Common myeloid progenitor, CD34-positive (primary cell): ENCODE measurements around the gene MGST3.
"Not testable (repeated sequence)": the region's sequence is repeated elsewhere in the genome, so short reads cannot be mapped to it uniquely, and the experiment has no call there.

Source experiments
- CTCF ChIA-PET: fragments of 350-600 bp; sonication (Branson Sonifier 250); formaldehyde crosslinking; loops from one replicate; lab custom pipeline; 2021; ENCODE audit warnings: antibody characterized with exemption; lab: Charles Lee
- POLR2A ChIA-PET: fragments of 350-600 bp; sonication (Branson Sonifier 250); formaldehyde crosslinking; loops from one replicate; lab custom pipeline; 2021; ENCODE audit warnings: antibody characterized with exemption; lab: Charles Lee
- DNase-seq, 3 donors: peaks; one replicate each; pipeline versions ENCODE4 v3.0.0 to v3.0.0-alpha.2; 2013
- H3K27ac ChIP-seq, 2 experiments: 1 replicate in 1 of 2; 2 replicates in 1 of 2; pipeline ENCODE4 v1.7.0; 2013; ENCODE audit warnings: inconsistent platforms in 2 of 2, low read length in 2 of 2, mild to moderate bottlenecking in 2 of 2, low read depth in 1 of 2, moderate library complexity in 1 of 2; ENCODE audit not compliant: severe bottlenecking in 2 of 2, insufficient read depth in 1 of 2, poor library complexity in 1 of 2
- H3K27me3 ChIP-seq, 5 experiments: replicated peaks in 2 of 5; 1 replicate in 3 of 5; 2 replicates in 2 of 5; pipeline versions ENCODE4 v1.6.1 to v1.7.0; 2013; ENCODE audit warnings: low read length in 4 of 5, mild to moderate bottlenecking in 2 of 5, moderate library complexity in 2 of 5, inconsistent platforms in 1 of 5; ENCODE audit not compliant: insufficient read depth in 5 of 5, control insufficient read depth in 4 of 5
- H3K36me3 ChIP-seq, 4 experiments: 1 replicate in 2 of 4; 2 replicates in 2 of 4; pipeline versions ENCODE4 v1.6.1 to v1.7.0; 2013; ENCODE audit warnings: low read length in 3 of 4, control low read depth in 1 of 4, mild to moderate bottlenecking in 1 of 4; ENCODE audit not compliant: control insufficient read depth in 4 of 4, insufficient read depth in 4 of 4
- H3K4me1 ChIP-seq, 4 experiments: 1 replicate in 3 of 4; 2 replicates in 1 of 4; pipeline versions ENCODE4 v1.6.1 to v1.7.1; 2013; ENCODE audit warnings: low read length in 3 of 4, mild to moderate bottlenecking in 3 of 4, control low read depth in 1 of 4, inconsistent platforms in 1 of 4, moderate library complexity in 1 of 4; ENCODE audit not compliant: control insufficient read depth in 4 of 4, insufficient read depth in 4 of 4; ENCODE audit errors: control extremely low read depth in 1 of 4
- H3K4me3 ChIP-seq, 7 experiments: 1 replicate in 4 of 7; 2 replicates in 3 of 7; pipeline versions ENCODE4 v1.5.1 to v1.7.0; 2013; ENCODE audit warnings: mild to moderate bottlenecking in 7 of 7, low read length in 6 of 7, moderate library complexity in 6 of 7, inconsistent platforms in 2 of 7, low read depth in 2 of 7, control low read depth in 1 of 7; ENCODE audit not compliant: insufficient read depth in 4 of 7, control insufficient read depth in 1 of 7; ENCODE audit errors: extremely low read depth in 1 of 7
- H3K9me3 ChIP-seq, 5 experiments: 1 replicate in 4 of 5; 2 replicates in 1 of 5; pipeline versions ENCODE4 v1.6.1 to v1.7.1; 2013; ENCODE audit warnings: low read length in 4 of 5, mild to moderate bottlenecking in 2 of 5, inconsistent platforms in 1 of 5, low read depth in 1 of 5, moderate library complexity in 1 of 5; ENCODE audit not compliant: control insufficient read depth in 4 of 5, insufficient read depth in 2 of 5; ENCODE audit errors: control extremely low read depth in 1 of 5
- WGBS: methylation state at CpG from one replicate; pipeline ENCODE4 v1.1.5; 2013; ENCODE audit not compliant: insufficient coverage; 5-methylcytosine and 5-hydroxymethylcytosine counted together

MGST3 gene

DNA sequence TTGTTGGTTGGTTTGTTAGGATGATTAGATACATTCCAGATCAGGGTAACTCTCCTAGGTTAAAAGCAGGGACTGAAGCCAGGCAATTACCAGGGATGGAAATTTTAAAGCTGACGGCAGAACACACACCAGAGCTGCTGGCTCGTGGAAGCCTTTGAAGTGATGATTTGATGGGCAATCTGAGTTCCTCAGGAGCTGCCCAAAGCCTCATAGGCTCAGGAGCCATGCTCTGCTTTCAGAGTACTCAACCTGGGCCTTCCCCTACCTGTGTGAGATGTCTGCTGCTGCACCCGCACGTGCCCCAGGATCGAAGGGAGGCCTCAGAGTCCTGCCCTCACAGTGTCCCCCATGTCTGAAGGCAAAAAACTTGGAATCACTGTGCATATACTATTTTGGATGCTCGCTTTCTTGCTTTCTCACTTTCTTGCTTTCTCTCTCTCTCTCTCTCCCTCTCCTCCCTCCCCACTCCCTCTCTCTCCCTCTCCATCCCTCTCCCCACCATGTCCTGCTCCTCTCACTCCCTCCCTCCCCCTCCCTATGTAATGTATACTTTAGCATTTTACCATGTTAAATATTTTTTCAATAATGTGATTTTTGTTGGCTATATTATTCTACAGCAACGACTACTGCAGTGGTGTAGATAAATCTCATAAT is 18.0 kb downstream of the MGST3 start:
- WGBS, result 96% methylated on average over 4 of the region's 7 CpGs
- CTCF ChIA-PET, result interaction anchor here (0.9 kb wide), 1 partner anchor 11 kb away, joined by 4 read pairs; no protein-coding TSS in a partner anchor
- H3K4me1 ChIP-seq, result peaks cover 0 to 5% (median 1%) of the 10 kb centered on the region in 4 experiments
- no peaks in the 10 kb centered on the region for H3K27me3 ChIP-seq
- no peak overlapping the region for H3K4me3 ChIP-seq
- POLR2A ChIA-PET, result no interaction called here
- no peak for DNase-seq
- H3K9me3 ChIP-seq, result no peaks in the 10 kb centered on the region
- H3K27ac ChIP-seq, result no peak overlapping the region
- H3K36me3 ChIP-seq, result peaks cover 0 to 17% (median 7%) of the 10 kb centered on the region in 4 experiments

GRCh38 chr1:165650981-165651625 is 20.1 kb downstream of the MGST3 start:
- no peak for DNase-seq
- WGBS, result 93% methylated on average over 3 of the region's 9 CpGs
- ChIA-PET POLR2A (no interaction called here), CTCF (no interaction called here)
- no peak overlapping the region for H3K27ac ChIP-seq
- no peaks in the 10 kb centered on the region for H3K27me3 ChIP-seq
- H3K4me3 ChIP-seq, result no peak overlapping the region
- peaks cover 0 to 5% (median 1%) of the 10 kb centered on the region in 4 experiments for H3K4me1 ChIP-seq
- no peaks in the 10 kb centered on the region for H3K9me3 ChIP-seq
- H3K36me3 ChIP-seq, result peaks cover 0 to 19% (median 10%) of the 10 kb centered on the region in 4 experiments

- H3K4me3 ChIP-seq, H3K9me3 ChIP-seq, H3K27me3 ChIP-seq, DNase-seq, H3K4me1 ChIP-seq, H3K27ac ChIP-seq: not testable (repeated sequence)
- ChIA-PET CTCF (interaction anchor here (0.8 to 2.7 kb wide), 4 partner anchors 8 to 22 kb away, joined by 3 to 7 read pairs (median 4); no protein-coding TSS in a partner anchor), POLR2A (interaction anchor here (0.8 kb wide), 1 partner anchor 24 kb away, joined by 3 read pairs; no protein-coding TSS in a partner anchor)
- peaks cover 9 to 44% (median 28%) of the 10 kb centered on the region in 4 experiments for H3K36me3 ChIP-seq
- whole genome bisulfite sequencing, result 100% methylated on average over 1 of the region's 9 CpGs
Measured at GRCh38 chr1:165658766-165659580, 27.9 kb downstream of the MGST3 start.

- CTCF ChIA-PET, result interaction anchor here (0.8 to 1.3 kb wide), 2 partner anchors 11 to 14 kb away, joined by 3 to 4 read pairs; no protein-coding TSS in a partner anchor
- no peak overlapping the region for H3K27ac ChIP-seq
- no peaks in the 10 kb centered on the region for H3K9me3 ChIP-seq
- POLR2A ChIA-PET, result interaction anchor here (0.8 kb wide), 1 partner anchor 23 kb away, joined by 3 read pairs; no protein-coding TSS in a partner anchor
- 97% methylated on average over 3 of the region's 3 CpGs for WGBS
- DNase-seq, result no peak
- H3K4me3 ChIP-seq, result no peak overlapping the region
- H3K4me1 ChIP-seq, result no peaks in the 10 kb centered on the region
- no peaks in the 10 kb centered on the region for H3K27me3 ChIP-seq
- H3K36me3 ChIP-seq, result peaks cover 9 to 48% (median 31%) of the 10 kb centered on the region in 4 experiments
Measured at GRCh38 chr1:165659581-165659895, 28.5 kb downstream of the MGST3 start.

GRCh38 chr1:165661703-165662102 is 30.7 kb downstream of the MGST3 start:
- Histone ChIP-seq H3K27ac (no peak overlapping the region), H3K27me3 (no peaks in the 10 kb centered on the region), H3K4me1 (peaks cover 0 to 6% (median 0%) of the 10 kb centered on the region in 4 experiments), H3K9me3 (no peaks in the 10 kb centered on the region), H3K36me3 (peaks cover 9 to 61% (median 42%) of the 10 kb centered on the region in 4 experiments), H3K4me3 (no peak overlapping the region)
- ChIA-PET POLR2A (no interaction called here), CTCF (interaction anchor here (2.1 kb wide), 1 partner anchor 9 kb away, joined by 8 read pairs; no protein-coding TSS in a partner anchor)
- WGBS, result 94% methylated on average over 2 of the region's 2 CpGs
- no peak for DNase-seq

DNA sequence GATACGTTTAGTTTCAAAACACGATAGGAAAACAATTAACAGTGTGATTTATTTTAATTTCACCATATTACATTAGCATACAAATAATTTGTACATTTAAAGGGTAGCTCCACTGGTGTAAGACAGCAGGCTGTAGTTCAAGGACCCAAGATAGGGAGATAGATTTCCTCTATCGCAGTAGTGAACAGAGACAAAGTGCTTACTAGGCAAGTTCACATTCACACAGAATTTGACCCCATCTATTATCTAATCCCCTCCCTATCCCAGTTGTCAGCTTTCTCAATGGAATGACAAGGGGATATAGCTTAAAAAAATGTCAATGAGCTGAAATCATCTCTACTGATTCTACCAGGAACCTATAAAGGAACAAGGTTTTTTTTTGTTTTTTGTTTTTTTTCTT is 31.2 kb downstream of the MGST3 start:
- CTCF ChIA-PET, result interaction anchor here (2.1 kb wide), 1 partner anchor 9 kb away, joined by 8 read pairs; no protein-coding TSS in a partner anchor
- peaks cover 0 to 6% (median 0%) of the 10 kb centered on the region in 4 experiments for H3K4me1 ChIP-seq
- H3K36me3 ChIP-seq, result peaks cover 13 to 64% (median 46%) of the 10 kb centered on the region in 4 experiments
- H3K9me3 ChIP-seq, result no peaks in the 10 kb centered on the region
- no peaks in the 10 kb centered on the region for H3K27me3 ChIP-seq
- POLR2A ChIA-PET, result no interaction called here
- no peak for DNase-seq
- WGBS, result 100% methylated on average over 1 of the region's 3 CpGs
- no peak overlapping the region for H3K27ac ChIP-seq
- no peak overlapping the region for H3K4me3 ChIP-seq
